ENCODE data around the gene DACH2. TPM values are rescaled to one million over a fixed set of nuclear protein-coding genes. Genes with fewer than 3 reads are reported as not detected.

The DACH2 gene
- total RNA-seq, 1 donor: 0.09 TPM

GRCh38 chrX:86696951-86697350 lies 548.7 kb downstream of the DACH2 start:
- DNase-seq (ENCODE audit: low read depth): no peak

GRCh38 chrX:86711531-86712180 lies 563.4 kb downstream of the DACH2 start:
- DNase-seq (ENCODE audit: low read depth): no peak
- no peak overlapping the region for H3K4me3 ChIP-seq (ENCODE audit: low read depth, low read length)
- TF ChIP-seq CTCF (IDR thresholded peaks at IDR 0.05; ENCODE audit: insufficient read depth, low read length): no peak

More at GRCh38 chrX:86696951-86697350, 548.7 kb downstream of the DACH2 start:
- H3K4me3 ChIP-seq (ENCODE audit: low read depth, low read length): no peak overlapping the region
- TF ChIP-seq CTCF (IDR thresholded peaks at IDR 0.05; ENCODE audit: insufficient read depth, low read length): no peak

- no peak for DNase-seq (ENCODE audit: low read depth)
- no peak overlapping the region for H3K4me3 ChIP-seq (ENCODE audit: low read depth, low read length)
- TF ChIP-seq CTCF (IDR thresholded peaks at IDR 0.05; ENCODE audit: insufficient read depth, low read length): no peak
Observed at GRCh38 chrX:86714441-86714840, 566.2 kb downstream of the DACH2 start.

GRCh38 chrX:86724277-86724676 lies 576.0 kb downstream of the DACH2 start:
- H3K4me3 ChIP-seq (ENCODE audit: low read depth, low read length): no peak overlapping the region
- DNase-seq (ENCODE audit: low read depth): no peak
- no peak for TF ChIP-seq CTCF (IDR thresholded peaks at IDR 0.05; ENCODE audit: insufficient read depth, low read length)

- TF ChIP-seq CTCF (IDR thresholded peaks at IDR 0.05; ENCODE audit: insufficient read depth, low read length): no peak
- no peak overlapping the region for H3K4me3 ChIP-seq (ENCODE audit: low read depth, low read length)
- DNase-seq (ENCODE audit: low read depth): no peak
Observed at GRCh38 chrX:86747091-86747490, 598.8 kb downstream of the DACH2 start.

GRCh38 chrX:86805241-86805640 lies 657.0 kb downstream of the DACH2 start:
- no peak for DNase-seq (ENCODE audit: low read depth)
- no peak overlapping the region for H3K4me3 ChIP-seq (ENCODE audit: low read depth, low read length)
- no peak for TF ChIP-seq CTCF (IDR thresholded peaks at IDR 0.05; ENCODE audit: insufficient read depth, low read length)

GRCh38 chrX:86806786-86807185 lies 658.5 kb downstream of the DACH2 start:
- no peak for DNase-seq (ENCODE audit: low read depth)
- peak; percentile 25 for TF ChIP-seq CTCF (IDR thresholded peaks at IDR 0.05; ENCODE audit: insufficient read depth, low read length)
- H3K4me3 ChIP-seq (ENCODE audit: low read depth, low read length): no peak overlapping the region

All from fibroblast of the aortic adventitia (primary cell).